IPS-18a (cell line): ENCODE results near the gene CPTP.
"Not testable (repeated sequence)": the region's sequence is repeated elsewhere in the genome, so short reads cannot be mapped to it uniquely, and the experiment has no call there.

Source experiments
- H3K27ac ChIP-seq: one replicate; pipeline ENCODE4 v1.5.1; 2013; ENCODE audit warnings: low read length
- H3K27me3 ChIP-seq: one replicate; pipeline ENCODE4 v1.6.1; 2013; ENCODE audit warnings: mild to moderate bottlenecking, low read length; ENCODE audit not compliant: control insufficient read depth, insufficient read depth
- H3K36me3 ChIP-seq: one replicate; pipeline ENCODE4 v1.6.1; 2013; ENCODE audit warnings: low read depth, low read length; ENCODE audit not compliant: control insufficient read depth
- H3K4me1 ChIP-seq: one replicate; pipeline ENCODE4 v1.6.1; 2013; ENCODE audit warnings: low read depth, low read length; ENCODE audit not compliant: control insufficient read depth
- H3K4me3 ChIP-seq: one replicate; pipeline ENCODE4 v1.5.1; 2013; ENCODE audit warnings: low read length
- H3K9ac ChIP-seq: one replicate; pipeline ENCODE4 v1.6.1; 2013; ENCODE audit warnings: mild to moderate bottlenecking, low read length, moderate library complexity
- H3K9me3 ChIP-seq: one replicate; pipeline ENCODE4 v1.6.1; 2013; ENCODE audit warnings: low read depth, low read length; ENCODE audit not compliant: control insufficient read depth

Gene CPTP

GRCh38 chr1:1361233-1361981 lies 36.8 kb downstream of the CPTP start:
- Histone ChIP-seq H3K9ac (no peak overlapping the region), H3K27ac (no peak overlapping the region), H3K36me3 (no peaks in the 10 kb centered on the region), H3K4me3 (no peak overlapping the region), H3K4me1 (peaks cover 13% of the 10 kb centered on the region), H3K9me3 (peaks cover 4% of the 10 kb centered on the region), H3K27me3 (no peaks in the 10 kb centered on the region)

- H3K9me3 ChIP-seq = peaks cover 9% of the 10 kb centered on the region
- H3K36me3 ChIP-seq = no peaks in the 10 kb centered on the region
- peaks cover 13% of the 10 kb centered on the region for H3K4me1 ChIP-seq
- no peak overlapping the region for H3K27ac ChIP-seq
- no peak overlapping the region for H3K9ac ChIP-seq
- H3K27me3 ChIP-seq = no peaks in the 10 kb centered on the region
- H3K4me3 ChIP-seq = no peak overlapping the region
Observed at GRCh38 chr1:1361982-1362423, 37.4 kb downstream of the CPTP start.

- no peaks in the 10 kb centered on the region for H3K36me3 ChIP-seq
- H3K9me3 ChIP-seq = peaks cover 13% of the 10 kb centered on the region
- H3K27ac ChIP-seq = no peak overlapping the region
- H3K27me3 ChIP-seq = no peaks in the 10 kb centered on the region
- H3K4me3 ChIP-seq = no peak overlapping the region
- no peak overlapping the region for H3K9ac ChIP-seq
- peaks cover 4% of the 10 kb centered on the region for H3K4me1 ChIP-seq
Observed at GRCh38 chr1:1364266-1364665, 39.7 kb downstream of the CPTP start.

- Histone ChIP-seq H3K27me3 (no peaks in the 10 kb centered on the region), H3K27ac (no peak overlapping the region), H3K4me1 (peaks cover 3% of the 10 kb centered on the region), H3K9me3 (peaks cover 13% of the 10 kb centered on the region), H3K9ac (no peak overlapping the region), H3K4me3 (no peak overlapping the region), H3K36me3 (no peaks in the 10 kb centered on the region)
Observed at GRCh38 chr1:1365875-1366698, 41.5 kb downstream of the CPTP start.

GRCh38 chr1:1366699-1367066 lies 42.1 kb downstream of the CPTP start:
- Histone ChIP-seq H3K36me3 (no peaks in the 10 kb centered on the region), H3K9ac (no peak overlapping the region), H3K4me1 (peaks cover 3% of the 10 kb centered on the region), H3K27ac (no peak overlapping the region), H3K27me3 (no peaks in the 10 kb centered on the region), H3K9me3 (peaks cover 13% of the 10 kb centered on the region), H3K4me3 (no peak overlapping the region)

- Histone ChIP-seq H3K9ac (no peak overlapping the region), H3K36me3 (no peaks in the 10 kb centered on the region), H3K4me3 (no peak overlapping the region), H3K9me3 (peaks cover 13% of the 10 kb centered on the region), H3K27ac (no peak overlapping the region), H3K27me3 (no peaks in the 10 kb centered on the region), H3K4me1 (no peaks in the 10 kb centered on the region)
Observed at GRCh38 chr1:1367315-1367714, 42.7 kb downstream of the CPTP start.

GRCh38 chr1:1370094-1370493 lies 45.5 kb downstream of the CPTP start:
- H3K9me3 ChIP-seq = peaks cover 13% of the 10 kb centered on the region
- H3K4me3 ChIP-seq, H3K9ac ChIP-seq, H3K27ac ChIP-seq, H3K36me3 ChIP-seq, H3K27me3 ChIP-seq, H3K4me1 ChIP-seq: not testable (repeated sequence)

- Histone ChIP-seq H3K36me3 (no peaks in the 10 kb centered on the region), H3K4me3 (no peak overlapping the region), H3K27ac (no peak overlapping the region), H3K9me3 (peaks cover 13% of the 10 kb centered on the region), H3K4me1 (no peaks in the 10 kb centered on the region), H3K9ac (no peak overlapping the region), H3K27me3 (no peaks in the 10 kb centered on the region)
Observed at GRCh38 chr1:1370771-1371300, 46.2 kb downstream of the CPTP start.

GRCh38 chr1:1371364-1371745 lies 46.8 kb downstream of the CPTP start:
- H3K36me3 ChIP-seq = no peaks in the 10 kb centered on the region
- H3K9ac ChIP-seq = no peak overlapping the region
- peaks cover 10% of the 10 kb centered on the region for H3K9me3 ChIP-seq
- H3K4me3 ChIP-seq = no peak overlapping the region
- no peaks in the 10 kb centered on the region for H3K27me3 ChIP-seq
- no peak overlapping the region for H3K27ac ChIP-seq
- H3K4me1 ChIP-seq = no peaks in the 10 kb centered on the region

- Histone ChIP-seq H3K27me3 (no peaks in the 10 kb centered on the region), H3K4me3 (no peak overlapping the region), H3K27ac (no peak overlapping the region), H3K9ac (no peak overlapping the region), H3K9me3 (peaks cover 4% of the 10 kb centered on the region), H3K4me1 (no peaks in the 10 kb centered on the region), H3K36me3 (no peaks in the 10 kb centered on the region)
Observed at GRCh38 chr1:1371746-1372711, 47.4 kb downstream of the CPTP start.
